Keratinocyte (primary cell): Measurements from ENCODE around the gene LMAN1. TPM values are rescaled to one million over a fixed set of nuclear protein-coding genes. Genes with fewer than 3 reads are reported as not detected.

Experiments
- DNase-seq: peaks from one replicate; pipeline ENCODE4 v3.0.0-alpha.2; 2011; ENCODE audit warnings: low read depth, missing footprints, low spot score
- FAIRE-seq: peaks from 2 replicates; lab custom pipeline; 2011; peaks lifted over from hg19 to GRCh38; lab: Jason Lieb, UNC
- H2AFZ ChIP-seq: 2 replicates; pipeline ENCODE4 v1.6.0; 2012; ENCODE audit warnings: low read length, control low read depth, inconsistent platforms; ENCODE audit not compliant: control insufficient read depth
- H3K27ac ChIP-seq: 2 replicates; pipeline ENCODE4 v1.5.1; 2011; ENCODE audit warnings: low read length; ENCODE audit not compliant: control insufficient read depth, insufficient read depth
- H3K27me3 ChIP-seq: 3 replicates; pipeline ENCODE4 v1.6.0; 2011; ENCODE audit warnings: low read length; ENCODE audit not compliant: control insufficient read depth, insufficient read depth; ENCODE audit errors: extremely low read depth
- H3K36me3 ChIP-seq, 2 experiments: 2 replicates in 1 of 2; 3 replicates in 1 of 2; pipeline ENCODE4 v1.5.1; 2011; ENCODE audit warnings: low read length in 2 of 2, mild to moderate bottlenecking in 1 of 2; ENCODE audit not compliant: control insufficient read depth in 2 of 2, insufficient read depth in 2 of 2; ENCODE audit errors: extremely low read depth in 1 of 2
- H3K4me1 ChIP-seq: 3 replicates; pipeline ENCODE4 v1.5.1; 2011; ENCODE audit warnings: low read length; ENCODE audit not compliant: control insufficient read depth, insufficient read depth; ENCODE audit errors: extremely low read depth
- H3K4me2 ChIP-seq: 3 replicates; pipeline ENCODE4 v1.6.0; 2011; ENCODE audit warnings: low read depth, low read length; ENCODE audit not compliant: control insufficient read depth, insufficient read depth; ENCODE audit errors: extremely low read depth
- H3K4me3 ChIP-seq, 3 experiments: fragments of 200-600 bp in 1 of 3; sonication (generic) in 1 of 3; 2 replicates in 2 of 3; 3 replicates in 1 of 3; pipeline ENCODE4 v1.5.1; 2011 to 2016; ENCODE audit warnings: low read length in 3 of 3, mild to moderate bottlenecking in 3 of 3, control low read depth in 2 of 3, inconsistent platforms in 1 of 3, low read depth in 1 of 3, mixed read lengths in 1 of 3, mixed run types in 1 of 3, moderate library complexity in 1 of 3; ENCODE audit not compliant: control insufficient read depth in 2 of 3, insufficient read depth in 2 of 3; ENCODE audit errors: extremely low read depth in 1 of 3
- H3K79me2 ChIP-seq: 2 replicates; pipeline ENCODE4 v1.6.0; 2012; ENCODE audit warnings: low read length; ENCODE audit not compliant: control insufficient read depth, insufficient read depth
- H3K9ac ChIP-seq: 3 replicates; pipeline ENCODE4 v1.6.0; 2011; ENCODE audit warnings: low read length; ENCODE audit not compliant: control insufficient read depth, insufficient read depth; ENCODE audit errors: extremely low read depth
- H3K9me1 ChIP-seq: 3 replicates; pipeline ENCODE4 v1.6.0; 2011; ENCODE audit warnings: low read length; ENCODE audit not compliant: control insufficient read depth, insufficient read depth; ENCODE audit errors: extremely low read depth
- H3K9me3 ChIP-seq: 2 replicates; pipeline ENCODE4 v1.5.1; 2012; ENCODE audit warnings: low read depth, low read length; ENCODE audit not compliant: control insufficient read depth
- H4K20me1 ChIP-seq: 3 replicates; pipeline ENCODE4 v1.6.0; 2011; ENCODE audit warnings: low read length; ENCODE audit not compliant: control insufficient read depth, insufficient read depth; ENCODE audit errors: extremely low read depth
- EZH2 ChIP-seq: IDR thresholded peaks from one replicate; pipeline ENCODE4 v1.6.1; 2012; ENCODE audit warnings: inconsistent platforms, mild to moderate bottlenecking, low read length, moderate library complexity
- dilution Hi-C: fragments of 300-500 bp; cut with MboI; formaldehyde crosslinking; loops from one replicate; pipeline ENCODE4 v1.7.0; 2020; ENCODE audit warnings: low sequenced_read_pairs; ENCODE audit not compliant: extremely low pct_ligation_motif_present
- polyA plus RNA-seq, 5 experiments: library from polyadenylated mRNA; depleted of rRNA in 3 of 5; stranded (reverse) in 3 of 5; stranded (forward) in 1 of 5; unstranded in 1 of 5; fragments of >200 nt; gene quantifications; 1 replicate in 1 of 5; 2 replicates in 3 of 5; 3 replicates in 1 of 5; pipeline versions ENCODE4 v1.2.1 to v1.2.3, GENCODE V29; 2011 to 2012; ENCODE audit warnings: missing spikeins in 2 of 5, low read depth in 1 of 5, low replicate concordance in 1 of 5
- TF ChIP-seq, protein P1 (sequence below), 3 experiments: IDR thresholded peaks in 1 of 3; conservative IDR thresholded peaks in 1 of 3; optimal IDR thresholded peaks in 1 of 3; 2 replicates in 2 of 3; 3 replicates in 1 of 3; pipeline versions ENCODE3 to v1.5.1; 2011; ENCODE audit warnings: low read length in 3 of 3, mild to moderate bottlenecking in 3 of 3, moderate library complexity in 2 of 3, control low read depth in 1 of 3, inconsistent platforms in 1 of 3; ENCODE audit not compliant: insufficient read depth in 2 of 3; ENCODE audit errors: extremely low read depth in 1 of 3

The LMAN1 gene
- polyA plus RNA-seq, 1 donor (not counting 4 experiments of a cell fraction or from before 2014, with no cell fraction given): 55.6 TPM

- Histone ChIP-seq H3K36me3 (no peaks in the 10 kb centered on the region), H3K9me3 (no peaks in the 10 kb centered on the region), H3K4me3 (no peak overlapping the region), H3K79me2 (no peaks in the 10 kb centered on the region), H3K9me1 (no peaks in the 10 kb centered on the region), H3K4me1 (no peaks in the 10 kb centered on the region), H2AFZ (no peak overlapping the region), H3K27me3 (peaks cover 64% of the 10 kb centered on the region), H3K27ac (no peak overlapping the region), H3K4me2 (no peak overlapping the region), H3K9ac (no peak overlapping the region), H4K20me1 (no peaks in the 10 kb centered on the region)
- dilution Hi-C loops: no loop called here
- FAIRE-seq (no peak), DNase-seq (no peak)
- TF ChIP-seq, protein P1, sequence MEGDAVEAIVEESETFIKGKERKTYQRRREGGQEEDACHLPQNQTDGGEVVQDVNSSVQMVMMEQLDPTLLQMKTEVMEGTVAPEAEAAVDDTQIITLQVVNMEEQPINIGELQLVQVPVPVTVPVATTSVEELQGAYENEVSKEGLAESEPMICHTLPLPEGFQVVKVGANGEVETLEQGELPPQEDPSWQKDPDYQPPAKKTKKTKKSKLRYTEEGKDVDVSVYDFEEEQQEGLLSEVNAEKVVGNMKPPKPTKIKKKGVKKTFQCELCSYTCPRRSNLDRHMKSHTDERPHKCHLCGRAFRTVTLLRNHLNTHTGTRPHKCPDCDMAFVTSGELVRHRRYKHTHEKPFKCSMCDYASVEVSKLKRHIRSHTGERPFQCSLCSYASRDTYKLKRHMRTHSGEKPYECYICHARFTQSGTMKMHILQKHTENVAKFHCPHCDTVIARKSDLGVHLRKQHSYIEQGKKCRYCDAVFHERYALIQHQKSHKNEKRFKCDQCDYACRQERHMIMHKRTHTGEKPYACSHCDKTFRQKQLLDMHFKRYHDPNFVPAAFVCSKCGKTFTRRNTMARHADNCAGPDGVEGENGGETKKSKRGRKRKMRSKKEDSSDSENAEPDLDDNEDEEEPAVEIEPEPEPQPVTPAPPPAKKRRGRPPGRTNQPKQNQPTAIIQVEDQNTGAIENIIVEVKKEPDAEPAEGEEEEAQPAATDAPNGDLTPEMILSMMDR (optimal IDR thresholded peaks at IDR 0.05 in 1 of 3, IDR thresholded peaks at IDR 0.05 in 1 of 3, conservative IDR thresholded peaks at IDR 0.05 in 1 of 3; ENCODE audit: extremely low read depth in 1 of 3, insufficient read depth in 2 of 3, low read length in 3 of 3): no peak
- TF ChIP-seq EZH2: no peak
Observed at GRCh38 chr18:59279193-59279592, 79.9 kb downstream of the LMAN1 start.

DNA sequence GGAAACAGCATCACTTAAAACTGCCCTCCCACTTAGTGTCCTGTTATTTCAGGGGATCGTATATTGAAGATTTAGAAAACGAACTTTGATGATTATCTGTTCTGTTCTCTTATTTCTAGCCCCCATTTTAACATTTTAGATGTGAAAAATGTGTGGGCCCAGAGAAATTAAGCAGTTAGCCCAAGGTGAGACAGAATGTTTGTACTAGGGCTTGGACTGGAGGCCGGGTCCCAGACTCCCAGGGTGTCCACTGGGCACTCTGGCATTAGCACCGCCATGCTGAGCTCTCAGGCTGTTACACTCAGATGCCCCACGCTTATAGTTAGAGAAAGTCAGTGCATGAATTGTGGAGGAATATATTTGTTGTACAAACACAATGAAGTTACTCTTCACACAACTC lies 80.3 kb downstream of the LMAN1 start:
- H3K9ac ChIP-seq: no peak overlapping the region
- dilution Hi-C loops: no loop called here
- no peaks in the 10 kb centered on the region for H4K20me1 ChIP-seq
- H3K9me1 ChIP-seq: no peaks in the 10 kb centered on the region
- H3K4me2 ChIP-seq: no peak overlapping the region
- FAIRE-seq (no peak), DNase-seq (no peak)
- H3K36me3 ChIP-seq: no peaks in the 10 kb centered on the region
- H3K79me2 ChIP-seq: no peaks in the 10 kb centered on the region
- no peaks in the 10 kb centered on the region for H3K4me1 ChIP-seq
- no peak overlapping the region for H3K27ac ChIP-seq
- H3K9me3 ChIP-seq: no peaks in the 10 kb centered on the region
- no peak overlapping the region for H3K4me3 ChIP-seq
- no peak overlapping the region for H2AFZ ChIP-seq
- peaks cover 64% of the 10 kb centered on the region for H3K27me3 ChIP-seq
- TF ChIP-seq EZH2: no peak
- TF ChIP-seq, protein P1 (optimal IDR thresholded peaks at IDR 0.05 in 1 of 3, IDR thresholded peaks at IDR 0.05 in 1 of 3, conservative IDR thresholded peaks at IDR 0.05 in 1 of 3; ENCODE audit: extremely low read depth in 1 of 3, insufficient read depth in 2 of 3, low read length in 3 of 3): no peak

Other genes with a start within 250 kb of the LMAN1 start
- gene SEC11C, start 219.4 kb downstream of the LMAN1 start, polyA plus RNA-seq: 20.5 to 56.5 TPM (median 27.5 TPM) in 3 replicates
- gene GRP, start 139.1 kb downstream of the LMAN1 start, polyA plus RNA-seq: not detected in 3 replicates
- gene RAX, start 85.8 kb downstream of the LMAN1 start, polyA plus RNA-seq: not detected in 3 replicates
- gene CPLX4, start 40.6 kb downstream of the LMAN1 start, polyA plus RNA-seq: not detected in 3 replicates